ENCODE data around the gene STK31. TPM values are rescaled to one million over a fixed set of nuclear protein-coding genes. Genes with fewer than 3 reads are reported as not detected.
"Not testable (repeated sequence)": the region's sequence is repeated elsewhere in the genome, so short reads cannot be mapped to it uniquely, and the experiment has no call there.

Gene STK31
- total and polyA plus RNA-seq, 4 donors: 0.73 to 2.0 (median 0.88) TPM

GRCh38 chr7:23684041-23684440 lies 26.0 kb upstream of the STK31 start:
- H3K27ac ChIP-seq (ENCODE audit: low read depth, low read length); H3K4me3 ChIP-seq (ENCODE audit: low read depth, low read length); H3K9me3 ChIP-seq (ENCODE audit: control insufficient read depth, insufficient read depth, low read length); H3K36me3 ChIP-seq (ENCODE audit: control insufficient read depth, insufficient read depth, low read length); DNase-seq (ENCODE audit: low read depth in 4 of 6, low spot score in 6 of 6); H3K27me3 ChIP-seq (ENCODE audit: control insufficient read depth, insufficient read depth, low read length): not testable (repeated sequence)
- WGBS (ENCODE audit: insufficient coverage): 32% methylated on average over 5 of the region's 6 CpGs
- H3K4me1 ChIP-seq (ENCODE audit: control insufficient read depth, insufficient read depth, low read length): peaks cover 12% of the 10 kb centered on the region

- H3K36me3 ChIP-seq (ENCODE audit: control insufficient read depth, insufficient read depth, low read length): peaks cover 12% of the 10 kb centered on the region
- no peak overlapping the region for H3K4me3 ChIP-seq (ENCODE audit: low read depth, low read length)
- H3K27me3 ChIP-seq (ENCODE audit: control insufficient read depth, insufficient read depth, low read length): no peaks in the 10 kb centered on the region
- H3K27ac ChIP-seq (ENCODE audit: low read depth, low read length): no peak overlapping the region
- H3K4me1 ChIP-seq (ENCODE audit: control insufficient read depth, insufficient read depth, low read length): peaks cover 9% of the 10 kb centered on the region
- H3K9me3 ChIP-seq (ENCODE audit: control insufficient read depth, insufficient read depth, low read length): no peaks in the 10 kb centered on the region
- DNase-seq (ENCODE audit: low read depth in 4 of 6, low spot score in 6 of 6): peak in 1 of 6 donors; percentile 7
- WGBS (ENCODE audit: insufficient coverage): no CpG with 5 or more reads among the region's 3 CpGs
Observed at GRCh38 chr7:23685731-23686130, 24.3 kb upstream of the STK31 start.

GRCh38 chr7:23687011-23687410 lies 23.0 kb upstream of the STK31 start:
- no CpG with 5 or more reads among the region's 2 CpGs for WGBS (ENCODE audit: insufficient coverage)
- Histone ChIP-seq H3K4me3 (ENCODE audit: low read depth, low read length) (no peak overlapping the region), H3K27me3 (ENCODE audit: control insufficient read depth, insufficient read depth, low read length) (no peaks in the 10 kb centered on the region), H3K4me1 (ENCODE audit: control insufficient read depth, insufficient read depth, low read length) (no peaks in the 10 kb centered on the region), H3K9me3 (ENCODE audit: control insufficient read depth, insufficient read depth, low read length) (no peaks in the 10 kb centered on the region), H3K36me3 (ENCODE audit: control insufficient read depth, insufficient read depth, low read length) (peaks cover 17% of the 10 kb centered on the region), H3K27ac (ENCODE audit: low read depth, low read length) (no peak overlapping the region)
- no peak for DNase-seq (ENCODE audit: low read depth in 4 of 6, low spot score in 6 of 6)

- Histone ChIP-seq H3K36me3 (ENCODE audit: control insufficient read depth, insufficient read depth, low read length) (peaks cover 16% of the 10 kb centered on the region), H3K9me3 (ENCODE audit: control insufficient read depth, insufficient read depth, low read length) (no peaks in the 10 kb centered on the region), H3K27me3 (ENCODE audit: control insufficient read depth, insufficient read depth, low read length) (no peaks in the 10 kb centered on the region), H3K4me3 (ENCODE audit: low read depth, low read length) (no peak overlapping the region), H3K27ac (ENCODE audit: low read depth, low read length) (no peak overlapping the region), H3K4me1 (ENCODE audit: control insufficient read depth, insufficient read depth, low read length) (no peaks in the 10 kb centered on the region)
- 100% methylated on average over 1 of the region's 4 CpGs for WGBS (ENCODE audit: insufficient coverage)
- no peak for DNase-seq (ENCODE audit: low read depth in 4 of 6, low spot score in 6 of 6)
Observed at GRCh38 chr7:23689165-23689564, 20.9 kb upstream of the STK31 start.

- H3K4me3 ChIP-seq (ENCODE audit: low read depth, low read length): no peak overlapping the region
- 100% methylated on average over 1 of the region's 4 CpGs for WGBS (ENCODE audit: insufficient coverage)
- no peaks in the 10 kb centered on the region for H3K27me3 ChIP-seq (ENCODE audit: control insufficient read depth, insufficient read depth, low read length)
- H3K27ac ChIP-seq (ENCODE audit: low read depth, low read length): no peak overlapping the region
- no peaks in the 10 kb centered on the region for H3K4me1 ChIP-seq (ENCODE audit: control insufficient read depth, insufficient read depth, low read length)
- H3K9me3 ChIP-seq (ENCODE audit: control insufficient read depth, insufficient read depth, low read length): no peaks in the 10 kb centered on the region
- DNase-seq (ENCODE audit: low read depth in 4 of 6, low spot score in 6 of 6): no peak
- H3K36me3 ChIP-seq (ENCODE audit: control insufficient read depth, insufficient read depth, low read length): peaks cover 22% of the 10 kb centered on the region
Observed at GRCh38 chr7:23691320-23691719, 18.7 kb upstream of the STK31 start.

GRCh38 chr7:23693224-23693623 lies 16.8 kb upstream of the STK31 start:
- DNase-seq (ENCODE audit: low read depth in 4 of 6, low spot score in 6 of 6): no peak
- Histone ChIP-seq H3K9me3 (ENCODE audit: control insufficient read depth, insufficient read depth, low read length) (no peaks in the 10 kb centered on the region), H3K36me3 (ENCODE audit: control insufficient read depth, insufficient read depth, low read length) (peaks cover 22% of the 10 kb centered on the region)

GRCh38 chr7:23696916-23697441 lies 13.0 kb upstream of the STK31 start:
- no peaks in the 10 kb centered on the region for H3K4me1 ChIP-seq (ENCODE audit: control insufficient read depth, insufficient read depth, low read length)
- H3K9me3 ChIP-seq (ENCODE audit: control insufficient read depth, insufficient read depth, low read length): no peaks in the 10 kb centered on the region
- peak in 2 of 6 donors; percentile 18 to 45 for DNase-seq (ENCODE audit: low read depth in 4 of 6, low spot score in 6 of 6)
- no peak overlapping the region for H3K4me3 ChIP-seq (ENCODE audit: low read depth, low read length)
- no peak overlapping the region for H3K27ac ChIP-seq (ENCODE audit: low read depth, low read length)
- WGBS (ENCODE audit: insufficient coverage): 13% methylated on average over 1 of the region's 7 CpGs
- H3K27me3 ChIP-seq (ENCODE audit: control insufficient read depth, insufficient read depth, low read length): no peaks in the 10 kb centered on the region
- peaks cover 14% of the 10 kb centered on the region for H3K36me3 ChIP-seq (ENCODE audit: control insufficient read depth, insufficient read depth, low read length)

More at GRCh38 chr7:23693224-23693623, 16.8 kb upstream of the STK31 start:
- Histone ChIP-seq H3K27ac (ENCODE audit: low read depth, low read length) (no peak overlapping the region), H3K4me1 (ENCODE audit: control insufficient read depth, insufficient read depth, low read length) (no peaks in the 10 kb centered on the region), H3K4me3 (ENCODE audit: low read depth, low read length) (no peak overlapping the region), H3K27me3 (ENCODE audit: control insufficient read depth, insufficient read depth, low read length) (no peaks in the 10 kb centered on the region)

GRCh38 chr7:23698822-23699221 lies 11.2 kb upstream of the STK31 start:
- Histone ChIP-seq H3K27me3 (ENCODE audit: control insufficient read depth, insufficient read depth, low read length) (no peaks in the 10 kb centered on the region), H3K27ac (ENCODE audit: low read depth, low read length) (no peak overlapping the region), H3K36me3 (ENCODE audit: control insufficient read depth, insufficient read depth, low read length) (peaks cover 19% of the 10 kb centered on the region), H3K4me1 (ENCODE audit: control insufficient read depth, insufficient read depth, low read length) (no peaks in the 10 kb centered on the region), H3K9me3 (ENCODE audit: control insufficient read depth, insufficient read depth, low read length) (no peaks in the 10 kb centered on the region), H3K4me3 (ENCODE audit: low read depth, low read length) (no peak overlapping the region)
- no peak for DNase-seq (ENCODE audit: low read depth in 4 of 6, low spot score in 6 of 6)
- no CpG with 5 or more reads among the region's 2 CpGs for WGBS (ENCODE audit: insufficient coverage)

- no peak overlapping the region for H3K4me3 ChIP-seq (ENCODE audit: low read depth, low read length)
- WGBS (ENCODE audit: insufficient coverage): 58% methylated on average over 2 of the region's 4 CpGs
Observed at GRCh38 chr7:23700046-23700445, 10.0 kb upstream of the STK31 start.

GRCh38 chr7:23709081-23709750 lies 803 bp upstream of the STK31 start:
- no peak overlapping the region for H3K4me3 ChIP-seq (ENCODE audit: low read depth, low read length)
- H3K4me1 ChIP-seq (ENCODE audit: control insufficient read depth, insufficient read depth, low read length): no peaks in the 10 kb centered on the region
- H3K27me3 ChIP-seq (ENCODE audit: control insufficient read depth, insufficient read depth, low read length): no peaks in the 10 kb centered on the region
- no peak for DNase-seq (ENCODE audit: low read depth in 4 of 6, low spot score in 6 of 6)
- no CpG with 5 or more reads among the region's 7 CpGs for WGBS (ENCODE audit: insufficient coverage)
- H3K27ac ChIP-seq (ENCODE audit: low read depth, low read length): no peak overlapping the region
- peaks cover 11% of the 10 kb centered on the region for H3K36me3 ChIP-seq (ENCODE audit: control insufficient read depth, insufficient read depth, low read length)
- peaks cover 13% of the 10 kb centered on the region for H3K9me3 ChIP-seq (ENCODE audit: control insufficient read depth, insufficient read depth, low read length)

More at GRCh38 chr7:23700046-23700445, 10.0 kb upstream of the STK31 start:
- no peaks in the 10 kb centered on the region for H3K27me3 ChIP-seq (ENCODE audit: control insufficient read depth, insufficient read depth, low read length)
- H3K9me3 ChIP-seq (ENCODE audit: control insufficient read depth, insufficient read depth, low read length): peaks cover 2% of the 10 kb centered on the region
- no peak overlapping the region for H3K27ac ChIP-seq (ENCODE audit: low read depth, low read length)
- H3K4me1 ChIP-seq (ENCODE audit: control insufficient read depth, insufficient read depth, low read length): no peaks in the 10 kb centered on the region
- H3K36me3 ChIP-seq (ENCODE audit: control insufficient read depth, insufficient read depth, low read length): peaks cover 23% of the 10 kb centered on the region
- DNase-seq (ENCODE audit: low read depth in 4 of 6, low spot score in 6 of 6): peak in 2 of 6 donors; percentile 4 to 53
